HEK293T (cell line): ENCODE results near the gene RTP5.

Source experiments
- CTCF ChIA-PET: fragments of 350-600 bp; formaldehyde crosslinking; extraction: SDS; loops from one replicate; lab custom pipeline; 2021; ENCODE audit warnings: antibody characterized with exemption, inconsistent platforms; lab: Yijun Ruan, JAX
- POLR2A ChIA-PET: fragments of 350-600 bp; formaldehyde crosslinking; extraction: SDS; loops from one replicate; lab custom pipeline; 2020; ENCODE audit warnings: antibody characterized with exemption, inconsistent platforms; lab: Yijun Ruan, JAX
- DNase-seq: peaks from one replicate; pipeline ENCODE4 v3.0.0; 2012; ENCODE audit warnings: mixed read lengths; ENCODE audit errors: extremely low spot score
- ARNT ChIP-seq: fragments of 450-650 bp; IDR thresholded peaks from 2 replicates; pipeline ENCODE4 v1.6.1; 2017; ENCODE audit warnings: mild to moderate bottlenecking
- BHLHE40 ChIP-seq: fragments of 450-650 bp; IDR thresholded peaks from 2 replicates; pipeline ENCODE4 v1.6.1; 2016; ENCODE audit warnings: mild to moderate bottlenecking, moderate library complexity, borderline replicate concordance
- CTBP1 ChIP-seq: fragments of 450-650 bp; IDR thresholded peaks from 2 replicates; pipeline ENCODE4 v1.6.1; 2016; ENCODE audit warnings: borderline replicate concordance
- ELF4 ChIP-seq: fragments of 450-650 bp; IDR thresholded peaks from 2 replicates; pipeline ENCODE4 v1.6.1; 2017; ENCODE audit warnings: antibody characterized with exemption
- FOXA1 ChIP-seq: fragments of 450-650 bp; IDR thresholded peaks from 2 replicates; pipeline ENCODE4 v1.6.1; 2016; ENCODE audit warnings: mild to moderate bottlenecking
- FOXK2 ChIP-seq: fragments of 450-650 bp; IDR thresholded peaks from 2 replicates; pipeline ENCODE4 v1.6.1; 2016; ENCODE audit warnings: mild to moderate bottlenecking
- FOXM1 ChIP-seq: fragments of 450-650 bp; IDR thresholded peaks from 2 replicates; pipeline ENCODE4 v1.6.1; 2017; ENCODE audit warnings: mild to moderate bottlenecking, borderline replicate concordance
- HDGF ChIP-seq: fragments of 450-650 bp; IDR thresholded peaks from 2 replicates; pipeline ENCODE4 v1.6.1; 2017; ENCODE audit warnings: antibody characterized with exemption, borderline replicate concordance
- L3MBTL2 ChIP-seq: fragments of 450-650 bp; conservative IDR thresholded peaks from 2 replicates; pipeline ENCODE4 v1.6.1; 2016; ENCODE audit warnings: mild to moderate bottlenecking
- LEF1 ChIP-seq: fragments of 450-650 bp; IDR thresholded peaks from 2 replicates; pipeline ENCODE4 v1.6.1; 2017; ENCODE audit warnings: mild to moderate bottlenecking, borderline replicate concordance
- NFRKB ChIP-seq: fragments of 450-650 bp; IDR thresholded peaks from 2 replicates; pipeline ENCODE4 v1.6.1; 2016; ENCODE audit warnings: mild to moderate bottlenecking, moderate library complexity
- SP1 ChIP-seq: fragments of 450-650 bp; IDR thresholded peaks from 2 replicates; pipeline ENCODE4 v1.6.1; 2017
- SUZ12 ChIP-seq: fragments of 450-650 bp; IDR thresholded peaks from 2 replicates; pipeline ENCODE4 v1.6.1; 2016; ENCODE audit warnings: mild to moderate bottlenecking
- TARDBP ChIP-seq: fragments of 450-650 bp; IDR thresholded peaks from 2 replicates; pipeline ENCODE4 v1.6.1; 2016
- ZNF384 ChIP-seq: fragments of 450-650 bp; IDR thresholded peaks from 2 replicates; pipeline ENCODE4 v1.6.1; 2016
- TF ChIP-seq, protein P1 (sequence below): fragments of 450-650 bp; IDR thresholded peaks from 2 replicates; pipeline ENCODE4 v1.6.1; 2016

Gene RTP5

DNA sequence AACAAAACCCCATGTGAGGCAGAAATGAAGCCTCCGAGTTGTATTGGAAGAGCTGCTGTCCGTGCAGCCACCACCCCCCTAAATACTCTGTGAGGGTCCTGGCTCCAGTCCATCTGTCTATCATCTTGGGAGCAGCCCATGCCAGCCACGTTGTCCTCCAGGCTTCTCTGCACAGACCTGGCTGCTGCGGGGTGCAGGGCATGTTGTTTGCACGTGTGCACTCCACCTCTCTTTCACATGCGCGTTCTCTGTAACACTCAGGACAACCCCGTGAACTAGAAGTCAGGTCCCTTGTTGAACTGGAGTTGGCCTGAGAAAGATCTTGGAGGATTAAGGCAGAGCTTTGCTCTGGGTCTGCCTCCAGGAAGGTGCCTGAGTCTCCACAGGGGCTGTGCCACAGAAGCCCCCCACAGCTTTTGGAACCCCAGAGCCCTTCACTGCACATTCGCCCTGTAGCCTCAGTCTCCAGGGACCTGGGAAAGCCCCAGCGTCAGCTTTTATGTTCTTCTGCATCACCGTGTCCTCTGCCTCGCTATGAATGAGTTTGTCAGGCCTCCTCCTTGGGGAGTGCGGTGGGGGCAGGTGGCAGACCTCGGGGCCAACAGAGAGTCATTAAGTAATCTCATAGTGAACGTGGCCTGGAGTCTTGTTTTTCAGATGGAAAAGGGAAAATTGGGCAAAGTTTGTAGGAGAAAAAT, 16.6 kb downstream of the RTP5 start:
- TF ChIP-seq, protein P1, sequence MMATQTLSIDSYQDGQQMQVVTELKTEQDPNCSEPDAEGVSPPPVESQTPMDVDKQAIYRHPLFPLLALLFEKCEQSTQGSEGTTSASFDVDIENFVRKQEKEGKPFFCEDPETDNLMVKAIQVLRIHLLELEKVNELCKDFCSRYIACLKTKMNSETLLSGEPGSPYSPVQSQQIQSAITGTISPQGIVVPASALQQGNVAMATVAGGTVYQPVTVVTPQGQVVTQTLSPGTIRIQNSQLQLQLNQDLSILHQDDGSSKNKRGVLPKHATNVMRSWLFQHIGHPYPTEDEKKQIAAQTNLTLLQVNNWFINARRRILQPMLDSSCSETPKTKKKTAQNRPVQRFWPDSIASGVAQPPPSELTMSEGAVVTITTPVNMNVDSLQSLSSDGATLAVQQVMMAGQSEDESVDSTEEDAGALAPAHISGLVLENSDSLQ: no peak
- TF ChIP-seq SUZ12 (no peak), L3MBTL2 (no peak), ELF4 (no peak), NFRKB (no peak), SP1 (no peak), FOXK2 (no peak), LEF1 (no peak), BHLHE40 (no peak), ARNT (no peak), ZNF384 (no peak), HDGF (no peak)
- ChIA-PET POLR2A (no interaction called here), CTCF (no interaction called here)
- no peak for DNase-seq

DNA sequence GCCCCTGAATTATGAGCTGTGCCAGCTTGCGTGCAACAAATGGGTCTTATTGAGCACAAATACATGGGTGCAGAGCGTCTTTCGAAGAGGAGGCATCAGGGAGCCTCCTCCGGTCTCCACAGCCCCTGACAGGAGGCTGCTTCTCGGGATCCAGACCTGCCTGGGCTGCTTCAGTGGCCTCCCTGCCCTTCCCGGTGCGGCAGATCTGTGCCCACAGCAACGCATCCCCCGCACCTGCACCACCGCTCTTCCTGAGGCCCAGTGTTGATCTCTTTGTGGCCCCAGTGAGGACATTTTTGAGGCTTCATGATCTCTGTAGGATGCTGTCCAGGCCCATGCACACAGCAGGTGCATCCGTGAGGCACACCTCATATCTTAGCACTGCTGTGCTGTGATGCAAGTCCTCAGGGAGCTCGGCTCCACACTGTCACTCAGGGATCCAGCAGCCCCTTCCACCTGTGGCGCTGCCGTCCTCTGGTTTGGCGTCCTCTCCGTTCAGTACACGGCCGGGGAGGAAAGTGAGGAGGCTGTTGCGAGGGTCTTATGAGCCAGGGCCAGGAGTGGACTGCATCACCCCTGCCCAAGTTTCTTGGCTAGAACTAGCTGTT, 17.4 kb downstream of the RTP5 start:
- ChIA-PET CTCF (interaction anchor here (0.6 kb wide), 1 partner anchor 227 kb away, joined by 3 read pairs; no protein-coding TSS in a partner anchor), POLR2A (no interaction called here)

DNA sequence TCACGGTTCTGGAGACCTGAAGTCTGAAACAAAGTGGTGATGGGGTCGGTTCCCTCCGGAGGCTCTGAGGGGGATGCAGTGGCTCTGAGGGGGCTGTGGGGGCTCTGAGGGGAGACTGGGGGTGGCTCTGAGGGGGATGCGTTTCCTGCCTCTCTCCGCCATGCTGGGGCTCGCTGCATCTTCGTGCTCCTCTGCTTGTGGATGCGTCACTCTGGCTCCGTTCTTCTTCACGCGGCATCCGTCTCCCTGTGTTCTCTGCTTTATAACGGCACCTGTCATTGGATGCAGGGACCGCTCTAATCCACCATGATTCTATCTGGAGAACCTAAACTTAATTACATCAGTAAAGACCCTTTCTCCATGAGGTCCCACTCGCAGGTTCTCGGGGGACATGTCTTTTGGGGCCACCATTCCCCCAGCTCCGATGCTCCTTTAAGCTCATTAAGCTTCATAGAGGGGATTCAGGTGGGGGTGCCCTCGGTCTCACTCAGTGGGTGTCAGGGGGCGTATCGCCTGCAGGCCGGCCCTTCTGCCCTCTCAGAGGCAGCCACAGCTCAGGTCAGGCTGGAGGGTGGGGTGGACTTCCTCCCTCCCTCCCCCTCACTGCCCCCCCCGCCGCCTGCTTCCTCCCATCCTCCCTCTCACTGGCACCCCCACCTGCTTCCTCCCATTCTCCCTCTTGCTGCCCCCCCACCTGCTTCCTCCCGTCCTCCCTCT, 18.4 kb downstream of the RTP5 start:
- CTCF ChIA-PET: no interaction called here
- no peak for DNase-seq
- TF ChIP-seq, protein P1: no peak
- no peak for TF ChIP-seq SUZ12
- TF ChIP-seq LEF1: no peak
- no peak for TF ChIP-seq FOXM1
- no peak for TF ChIP-seq NFRKB
- TF ChIP-seq SP1: no peak
- TF ChIP-seq TARDBP: no peak
- TF ChIP-seq BHLHE40: no peak
- no peak for TF ChIP-seq FOXK2
- TF ChIP-seq ELF4: no peak
- no peak for TF ChIP-seq ARNT
- no peak for TF ChIP-seq ZNF384
- TF ChIP-seq FOXA1: no peak
- no peak for TF ChIP-seq HDGF
- POLR2A ChIA-PET: no interaction called here

More for the DNA sequence above, 17.4 kb downstream of the RTP5 start:
- no peak for TF ChIP-seq SP1
- TF ChIP-seq ARNT: no peak
- no peak for TF ChIP-seq FOXA1
- no peak for TF ChIP-seq HDGF
- TF ChIP-seq SUZ12: no peak
- TF ChIP-seq BHLHE40: no peak
- TF ChIP-seq FOXK2: no peak
- no peak for TF ChIP-seq ELF4
- no peak for TF ChIP-seq CTBP1
- TF ChIP-seq ZNF384: no peak
- no peak for TF ChIP-seq L3MBTL2
- no peak for DNase-seq

DNA sequence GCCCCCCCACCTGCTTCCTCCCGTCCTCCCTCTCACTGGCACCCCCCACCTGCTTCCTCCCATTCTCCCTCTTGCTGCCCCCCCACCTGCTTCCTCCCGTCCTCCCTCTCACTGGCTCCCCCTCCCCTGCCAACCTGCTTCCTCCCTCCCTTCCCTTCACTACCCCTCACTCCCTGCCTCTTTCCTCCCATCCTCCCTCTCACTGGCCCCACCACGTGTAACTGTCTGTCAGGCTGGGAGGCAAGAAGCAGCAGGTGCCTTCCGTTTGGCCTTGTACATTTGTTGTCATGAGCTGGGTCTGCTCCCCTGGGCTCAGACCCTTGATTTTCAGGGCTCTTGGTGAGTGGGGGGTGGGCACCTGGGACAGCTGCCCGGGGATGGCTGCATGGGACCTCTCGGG, 19.1 kb downstream of the RTP5 start:
- POLR2A ChIA-PET: no interaction called here
- TF ChIP-seq TARDBP (no peak), LEF1 (no peak)
- no peak for DNase-seq
- CTCF ChIA-PET: no interaction called here

DNA sequence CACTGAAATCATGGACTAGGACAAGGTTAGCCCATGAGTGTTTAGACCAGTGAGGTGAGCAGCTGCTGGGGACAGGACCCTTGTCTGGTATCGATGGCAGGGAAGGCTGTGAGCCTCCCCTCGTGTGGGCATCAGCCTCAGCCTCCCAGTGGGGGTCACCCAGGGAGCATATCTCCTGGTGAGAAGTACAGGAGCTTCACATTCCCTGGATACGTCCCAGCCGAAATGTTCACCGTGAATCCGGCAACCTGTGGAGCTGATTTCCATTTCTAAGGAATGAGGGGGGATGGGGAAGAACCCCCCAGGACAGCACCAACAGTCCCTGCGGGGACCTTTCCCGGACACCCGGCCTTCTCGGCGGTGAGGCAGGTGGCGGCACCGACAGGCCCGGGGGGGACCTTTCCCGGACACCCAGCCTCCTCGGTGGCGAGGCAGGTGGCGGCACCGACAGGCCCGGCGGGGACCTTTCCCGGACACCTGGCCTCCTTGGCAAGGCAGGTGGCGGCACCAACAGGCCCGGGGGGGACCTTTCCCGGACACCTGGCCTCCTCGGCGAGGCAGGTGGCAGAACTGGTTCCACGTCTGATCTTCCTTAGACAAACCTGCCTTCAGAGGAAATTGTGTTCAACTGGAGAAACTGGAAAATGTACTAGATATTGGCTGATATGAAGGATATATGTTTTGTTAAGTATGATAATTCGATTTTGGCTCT, 21.2 kb downstream of the RTP5 start:
- TF ChIP-seq L3MBTL2 (no peak), ELF4 (no peak), ZNF384 (no peak), HDGF (no peak), LEF1 (no peak), BHLHE40 (no peak), NFRKB (no peak), CTBP1 (no peak), ARNT (no peak), SUZ12 (no peak)
- DNase-seq: no peak
- ChIA-PET POLR2A (no interaction called here), CTCF (no interaction called here)

DNA sequence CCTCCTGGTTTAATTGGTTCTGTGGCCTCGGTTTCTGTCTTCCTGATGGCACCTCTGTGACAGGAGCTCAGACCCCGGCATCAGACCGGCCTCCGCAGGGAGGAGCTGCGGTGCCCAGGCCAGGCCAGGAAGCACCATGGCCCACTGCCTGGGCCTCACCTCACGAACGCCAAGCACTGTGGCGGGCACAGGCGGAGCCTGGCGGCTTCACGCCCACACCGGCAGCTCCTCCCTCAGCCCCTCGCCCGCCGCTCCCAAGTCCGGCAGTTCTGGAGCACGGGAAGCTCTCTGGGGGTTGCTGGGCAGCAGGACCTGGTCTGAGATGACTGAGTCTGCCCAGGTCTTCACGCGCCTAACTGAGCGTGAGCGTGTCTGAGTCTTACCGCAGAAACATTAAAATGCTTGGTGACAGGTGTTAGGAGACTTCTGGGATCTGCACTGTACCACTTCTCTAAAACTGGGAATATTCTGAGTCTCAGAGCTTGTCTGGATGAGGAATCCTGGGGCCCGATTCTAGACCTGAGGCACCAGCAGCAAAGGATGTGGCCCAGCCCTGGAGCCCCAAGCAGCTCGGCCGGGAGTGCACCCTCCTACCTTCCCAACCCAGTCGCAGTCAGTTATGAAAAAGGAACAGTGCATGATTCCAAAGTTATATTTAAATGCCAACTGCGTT, 21.9 kb downstream of the RTP5 start:
- no peak for DNase-seq
- ChIA-PET CTCF (no interaction called here), POLR2A (no interaction called here)
- TF ChIP-seq FOXA1 (no peak), ELF4 (no peak), FOXM1 (no peak), TARDBP (no peak), LEF1 (no peak), ARNT (no peak), BHLHE40 (no peak), L3MBTL2 (no peak), HDGF (no peak), CTBP1 (no peak), SP1 (no peak), NFRKB (no peak), ZNF384 (no peak)
- TF ChIP-seq, protein P1: no peak
